ENCODE results near the gene FLACC1.

FLACC1 gene

GRCh38 chr2:201275069-201275468 lies 82.1 kb downstream of the FLACC1 start:
- no peak for DNase-seq

GRCh38 chr2:201273330-201273983 lies 83.7 kb downstream of the FLACC1 start:
- no peak for DNase-seq

GRCh38 chr2:201271917-201272316 lies 85.2 kb downstream of the FLACC1 start:
- no peak for DNase-seq

- DNase-seq: no peak
Measured at GRCh38 chr2:201270293-201271001, 86.7 kb downstream of the FLACC1 start.

DNA sequence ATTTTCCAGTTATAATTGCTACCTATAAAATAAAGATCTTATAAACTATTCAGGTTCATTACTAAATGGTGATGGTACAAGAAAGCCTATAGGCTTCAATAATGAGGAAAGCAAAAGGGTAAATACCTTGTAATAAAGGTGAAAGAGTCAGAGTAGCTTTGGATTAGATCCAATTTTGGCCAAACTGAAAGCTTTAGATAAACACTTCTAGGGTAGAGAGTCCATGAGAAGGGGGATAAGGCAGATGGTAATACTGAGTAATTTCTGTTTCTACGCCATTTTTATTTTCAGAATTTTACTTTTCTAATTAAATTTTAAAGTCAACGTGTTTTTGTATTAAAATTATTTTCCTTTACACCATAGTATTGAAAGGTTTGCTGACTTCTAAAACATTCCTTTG lies 87.4 kb downstream of the FLACC1 start:
- no peak for DNase-seq

GRCh38 chr2:201267278-201268030 lies 89.7 kb downstream of the FLACC1 start:
- no peak for DNase-seq

DNA sequence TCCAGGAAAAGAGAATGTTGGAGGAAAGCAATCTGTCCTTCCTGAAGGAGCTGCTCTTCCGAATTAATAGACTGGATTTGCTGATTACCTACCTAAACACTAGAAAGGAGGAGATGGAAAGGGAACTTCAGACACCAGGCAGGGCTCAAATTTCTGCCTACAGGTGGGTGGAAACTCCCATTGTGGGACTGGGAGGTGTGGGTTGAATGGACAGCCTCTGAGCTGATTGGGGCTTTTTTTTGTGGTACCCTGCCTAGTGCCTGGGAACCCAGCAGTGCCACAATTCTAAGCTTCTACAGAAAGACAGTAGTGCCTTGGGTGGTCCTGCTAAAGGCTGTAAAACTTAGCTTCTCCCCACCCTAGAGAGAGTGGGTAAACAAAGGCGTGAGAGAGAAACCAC lies 90.5 kb downstream of the FLACC1 start:
- DNase-seq: no peak

- DNase-seq: no peak
Measured at GRCh38 chr2:201264472-201265173, 92.5 kb downstream of the FLACC1 start.

DNA sequence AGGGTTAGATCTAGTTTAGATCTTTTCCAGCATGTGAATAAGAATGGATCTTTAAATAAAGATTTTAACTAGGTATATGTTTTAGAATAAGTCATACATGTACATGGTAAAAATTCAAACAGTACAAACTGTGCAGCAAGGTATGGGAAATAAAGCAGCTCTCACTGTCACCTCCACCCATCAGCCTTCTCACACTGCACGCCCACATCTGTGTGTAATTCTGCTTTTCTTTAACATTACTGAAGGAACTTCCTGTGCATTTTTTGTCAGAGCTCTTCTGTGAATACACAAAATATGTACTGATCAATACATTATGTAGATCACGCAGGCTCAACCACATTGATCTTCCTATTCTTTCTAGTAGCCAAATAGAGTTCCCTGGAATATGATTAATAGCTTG lies 93.4 kb downstream of the FLACC1 start:
- DNase-seq: no peak

- DNase-seq: no peak
Measured at GRCh38 chr2:201262718-201263117, 94.4 kb downstream of the FLACC1 start.

DNA sequence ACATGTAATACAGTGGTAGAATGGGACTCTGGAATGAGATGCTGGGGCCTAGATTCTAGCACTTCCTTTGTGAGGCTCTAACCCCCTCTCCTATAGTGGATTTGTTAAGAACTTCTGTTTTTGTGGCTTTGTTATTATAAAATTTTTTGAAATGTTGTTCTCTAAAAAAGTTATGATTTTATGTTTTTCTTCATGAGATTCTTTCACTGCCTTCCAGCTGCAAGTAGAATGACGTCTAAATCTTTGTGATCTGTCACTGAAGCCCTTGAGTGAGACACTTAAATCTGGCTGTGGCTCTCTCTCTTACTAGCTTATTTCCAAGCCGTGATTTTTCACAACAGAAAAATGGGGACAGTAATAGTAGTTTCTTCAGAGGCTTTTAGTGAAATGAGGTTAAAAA lies 95.2 kb downstream of the FLACC1 start:
- peak; percentile 13 for DNase-seq

GRCh38 chr2:201261471-201261870 lies 95.7 kb downstream of the FLACC1 start:
- no peak for DNase-seq

DNA sequence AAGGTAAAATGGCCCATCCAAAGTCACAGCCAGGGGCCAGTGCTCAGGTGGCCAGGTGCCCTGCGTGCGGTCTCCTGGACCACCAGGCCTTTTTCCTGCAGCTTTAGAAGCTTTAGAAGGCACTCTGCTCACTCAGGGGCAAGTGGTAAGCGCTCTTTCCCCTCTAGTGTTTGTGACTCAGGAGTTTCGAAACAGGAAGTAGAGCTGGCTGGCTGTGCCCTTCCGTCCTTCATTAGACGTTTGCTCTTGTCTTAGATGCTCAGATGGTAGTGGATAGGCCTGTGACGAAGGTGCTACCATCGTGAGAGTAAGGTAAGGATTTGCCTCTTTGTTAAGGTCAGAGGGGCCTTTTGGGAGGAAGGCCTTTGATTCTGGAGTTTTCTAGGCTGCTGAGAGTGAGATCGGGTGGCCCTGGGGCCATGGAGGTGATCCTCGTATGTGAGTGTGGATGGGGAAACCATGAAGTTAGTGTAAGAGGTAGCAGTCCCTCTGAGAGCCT lies 96.8 kb downstream of the FLACC1 start, which contains the start of gene CASP8:
TSS of gene CASP8 (plus strand) at position 235 of the 499 bp plus-strand sequence. CDS start 5,951 bp downstream, outside the sequence.
- DNase-seq: peak; percentile 41

- no peak for DNase-seq
Measured at GRCh38 chr2:201258666-201259615, 98.2 kb downstream of the FLACC1 start.

GRCh38 chr2:201257956-201258665 lies 99.0 kb downstream of the FLACC1 start:
- peak; percentile 74 for DNase-seq

GRCh38 chr2:201257381-201257955 lies 99.7 kb downstream of the FLACC1 start:
- no peak for DNase-seq

- peak; percentile 68 for DNase-seq
Measured at GRCh38 chr2:201256082-201256481, 101.1 kb downstream of the FLACC1 start.

DNA sequence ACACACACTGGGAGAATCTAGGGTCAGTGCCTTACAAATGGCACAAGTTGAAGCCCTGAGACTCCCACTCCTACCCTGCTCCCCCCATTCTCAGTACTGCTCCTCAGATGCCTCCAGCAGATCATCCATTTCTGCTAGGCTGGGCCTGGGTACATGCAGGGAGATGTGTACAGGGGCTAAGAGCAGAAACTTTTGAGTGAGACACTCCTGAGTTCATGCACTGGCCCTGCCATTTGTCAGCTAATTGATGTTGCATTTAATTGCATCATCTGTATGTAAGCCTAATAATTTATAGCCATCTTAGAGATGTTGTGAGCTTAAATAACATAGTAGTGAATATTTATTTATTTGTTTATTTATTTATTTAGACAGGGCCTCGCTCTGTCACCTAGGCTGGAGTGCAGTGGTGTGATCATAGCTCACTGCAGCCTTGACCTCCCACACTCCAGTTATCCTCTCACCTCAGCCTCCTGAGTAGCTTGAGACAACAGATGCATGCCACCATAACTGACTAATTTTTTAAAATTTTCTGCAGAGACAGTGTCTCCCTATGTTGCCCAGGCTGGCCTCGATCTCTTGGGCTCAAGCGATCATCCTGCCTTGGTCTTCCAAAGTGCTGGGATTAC lies 101.6 kb downstream of the FLACC1 start:
- peak; percentile 51 for DNase-seq

- DNase-seq: peak; percentile 69
Measured at GRCh38 chr2:201254081-201254730, 102.9 kb downstream of the FLACC1 start.
